GM23338 (cell line): ENCODE data around the gene MICAL2. TPM values are rescaled to one million over a fixed set of nuclear protein-coding genes. Genes with fewer than 3 reads are reported as not detected.

Source experiments
- ATAC-seq: fragments of 200-7000 bp; cut with Tn5 transposase; 3 replicates; pipeline ENCODE4 v1.9.1; 2020
- DNase-seq: peaks from one replicate; pipeline ENCODE4 v3.0.0-alpha.2; 2015; ENCODE audit warnings: low spot score
- H2AFZ ChIP-seq: fragments of 200-600 bp; sonication (generic); 2 replicates; pipeline ENCODE4 v1.8.0; 2016; ENCODE audit warnings: antibody characterized with exemption, mild to moderate bottlenecking, moderate library complexity
- H3F3A ChIP-seq: fragments of 200-600 bp; sonication (generic); replicated peaks from 2 replicates; pipeline ENCODE4 v1.8.0; 2017; ENCODE audit warnings: antibody characterized with exemption, mixed run types, low read depth
- H3K27ac ChIP-seq: fragments of 200-600 bp; sonication (generic); 2 replicates; pipeline ENCODE4 v1.6.1; 2016; ENCODE audit warnings: low read depth
- H3K27me3 ChIP-seq: fragments of 200-600 bp; sonication (generic); 2 replicates; pipeline ENCODE4 v1.8.0; 2016; ENCODE audit warnings: mild to moderate bottlenecking, mixed run types, moderate library complexity; ENCODE audit not compliant: insufficient read depth
- H3K36me3 ChIP-seq: fragments of 200-600 bp; sonication (generic); 2 replicates; pipeline ENCODE4 v1.8.0; 2016; ENCODE audit warnings: mild to moderate bottlenecking; ENCODE audit not compliant: insufficient read depth
- H3K4me1 ChIP-seq: fragments of 200-600 bp; sonication (generic); 2 replicates; pipeline ENCODE4 v1.8.0; 2016; ENCODE audit warnings: mild to moderate bottlenecking, moderate library complexity; ENCODE audit not compliant: insufficient read depth
- H3K4me2 ChIP-seq: fragments of 200-600 bp; sonication (generic); 2 replicates; pipeline ENCODE4 v1.7.1; 2017; ENCODE audit warnings: mixed run types
- H3K4me3 ChIP-seq: fragments of 200-600 bp; sonication (generic); 2 replicates; pipeline ENCODE4 v1.6.1; 2016; ENCODE audit warnings: mixed run types
- H3K79me2 ChIP-seq: fragments of 200-600 bp; sonication (generic); replicated peaks from 2 replicates; pipeline ENCODE4 v1.8.0; 2017; ENCODE audit warnings: mild to moderate bottlenecking; ENCODE audit not compliant: insufficient read depth
- H3K9me2 ChIP-seq: fragments of 200-600 bp; sonication (generic); 2 replicates; pipeline ENCODE4 v1.8.0; 2017; ENCODE audit not compliant: insufficient read depth
- H4K20me1 ChIP-seq: fragments of 200-600 bp; sonication (generic); replicated peaks from 2 replicates; pipeline ENCODE4 v1.8.0; 2017; ENCODE audit warnings: mild to moderate bottlenecking; ENCODE audit not compliant: insufficient read depth
- H3K27ac Mint-ChIP-seq: 2 replicates; pipeline ENCODE4 v1.8.0; 2020; ENCODE audit warnings: inconsistent platforms, mild to moderate bottlenecking, moderate library complexity, mixed read lengths
- H3K27me3 Mint-ChIP-seq: 3 replicates; pipeline ENCODE4 v1.8.0; 2022; ENCODE audit warnings: low read depth, mild to moderate bottlenecking, moderate library complexity, mixed read lengths, inconsistent platforms; ENCODE audit not compliant: insufficient read depth, poor library complexity
- H3K36me3 Mint-ChIP-seq: 3 replicates; pipeline ENCODE4 v1.8.0; 2021; ENCODE audit warnings: low read depth, mild to moderate bottlenecking, inconsistent platforms, moderate library complexity, mixed read lengths
- H3K4me1 Mint-ChIP-seq: 3 replicates; pipeline ENCODE4 v1.8.0; 2020; ENCODE audit warnings: mild to moderate bottlenecking, inconsistent platforms, mixed read lengths
- H3K4me3 Mint-ChIP-seq: 3 replicates; pipeline ENCODE4 v1.8.0; 2021; ENCODE audit warnings: moderate library complexity, mild to moderate bottlenecking, inconsistent platforms, mixed read lengths
- H3K9me3 Mint-ChIP-seq: 3 replicates; pipeline ENCODE4 v1.8.0; 2020; ENCODE audit warnings: moderate library complexity, mild to moderate bottlenecking, inconsistent platforms, mixed read lengths
- CREB1 ChIP-seq: fragments of 250-450 bp; sonication (Bioruptor Pico); IDR thresholded peaks from 2 replicates; pipeline ENCODE4 v1.5.0; 2020; ENCODE audit warnings: low read depth, mild to moderate bottlenecking, moderate library complexity
- EZH2 ChIP-seq: fragments of 200-600 bp; sonication (generic); IDR thresholded peaks from one replicate; pipeline ENCODE4 v1.8.0; 2017; ENCODE audit warnings: antibody characterized with exemption, mild to moderate bottlenecking, low read depth; ENCODE audit not compliant: unreplicated experiment
- EZH2phosphoT487 ChIP-seq: fragments of 200-600 bp; sonication (generic); IDR thresholded peaks from one replicate; pipeline ENCODE4 v1.8.1; 2018; ENCODE audit warnings: antibody characterized with exemption; ENCODE audit not compliant: unreplicated experiment
- JUNB ChIP-seq: IDR thresholded peaks from one replicate; pipeline ENCODE4 v1.6.1; 2016; ENCODE audit warnings: antibody characterized with exemption; ENCODE audit not compliant: unreplicated experiment
- NANOG ChIP-seq: IDR thresholded peaks from 2 replicates; pipeline ENCODE4 v1.6.1; 2016; ENCODE audit warnings: antibody characterized with exemption, borderline replicate concordance
- POLR2AphosphoS5 ChIP-seq: IDR thresholded peaks from 2 replicates; pipeline ENCODE4 v1.6.1; 2016; ENCODE audit warnings: antibody characterized with exemption, low read depth
- STAT1 ChIP-seq: IDR thresholded peaks from one replicate; pipeline ENCODE4 v1.6.1; 2016; ENCODE audit warnings: antibody characterized with exemption; ENCODE audit not compliant: unreplicated experiment
- ZNF114 ChIP-seq: fragments of 250-450 bp; sonication (Bioruptor Pico); IDR thresholded peaks from 2 replicates; pipeline ENCODE4 v1.5.0; 2020; ENCODE audit warnings: mild to moderate bottlenecking, moderate library complexity
- ZNF331 ChIP-seq: fragments of 250-450 bp; sonication (Bioruptor Pico); IDR thresholded peaks from 2 replicates; pipeline ENCODE4 v1.5.0; 2020; ENCODE audit warnings: low read depth, mild to moderate bottlenecking, moderate library complexity
- polyA plus RNA-seq: library from polyadenylated mRNA; unstranded; fragments of >200 nt; fragmentation: Nextera tagmentation; extraction: Ambion mirVana; gene quantifications from 2 replicates; pipeline ENCODE4 v1.2.1, GENCODE V29; 2016
- total RNA-seq: library from RNA; depleted of rRNA; stranded (reverse); fragments of >200 nt; shearing (Covaris generic); gene quantifications from 2 replicates; pipeline ENCODE4 v1.2.3, GENCODE V29; 2014
- TF ChIP-seq, protein P1 (sequence below): IDR thresholded peaks from one replicate; pipeline ENCODE4 v1.6.1; 2018; ENCODE audit warnings: antibody characterized with exemption; ENCODE audit not compliant: unreplicated experiment
- TF ChIP-seq, protein P2 (sequence below): IDR thresholded peaks from 2 replicates; pipeline ENCODE4 v1.6.1; 2016; ENCODE audit warnings: antibody characterized with exemption
- TF ChIP-seq, protein P3 (sequence below), 2 experiments: fragments of 200-600 bp in 1 of 2; sonication (generic) in 1 of 2; conservative IDR thresholded peaks; 2 replicates each; pipeline versions ENCODE4 v1.5.1 to v1.6.1; 2016 to 2017; ENCODE audit warnings: antibody characterized with exemption in 2 of 2, low read depth in 2 of 2, mild to moderate bottlenecking in 2 of 2, moderate library complexity in 1 of 2

The MICAL2 gene
- total and polyA plus RNA-seq, 2 experiments from 2014 or later: 0.66 to 1.4 TPM

DNA sequence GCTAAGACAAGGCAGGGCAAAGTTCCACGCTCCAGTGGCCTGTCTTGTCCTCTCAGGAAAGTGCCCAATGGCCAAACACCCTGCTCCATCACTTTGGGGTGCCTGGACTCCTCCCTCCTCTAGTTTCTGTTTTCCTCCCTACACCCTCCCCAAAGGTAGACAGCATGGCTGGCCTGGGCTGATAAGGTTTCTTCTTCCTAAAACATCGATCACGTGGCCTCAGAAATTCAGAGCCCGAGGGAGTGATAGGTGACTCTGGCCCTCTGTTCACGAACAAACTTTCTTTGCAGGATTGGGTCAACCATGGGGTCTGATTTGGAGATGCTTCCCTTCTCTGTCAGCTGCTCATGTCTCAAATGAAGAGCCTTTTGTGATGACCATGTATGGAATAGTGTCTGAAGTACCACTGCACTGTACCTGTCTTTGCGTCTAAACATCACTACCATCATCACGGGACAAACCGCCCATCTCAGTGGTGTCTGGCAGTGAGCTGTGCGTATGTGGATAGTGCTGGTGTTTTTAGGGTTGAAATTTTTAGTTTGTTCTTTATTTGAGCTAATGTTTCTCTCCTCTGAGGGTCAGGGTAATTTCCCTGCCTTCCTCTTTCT lies 6.1 kb downstream of the MICAL2 start (continued):
- TF ChIP-seq, protein P1, sequence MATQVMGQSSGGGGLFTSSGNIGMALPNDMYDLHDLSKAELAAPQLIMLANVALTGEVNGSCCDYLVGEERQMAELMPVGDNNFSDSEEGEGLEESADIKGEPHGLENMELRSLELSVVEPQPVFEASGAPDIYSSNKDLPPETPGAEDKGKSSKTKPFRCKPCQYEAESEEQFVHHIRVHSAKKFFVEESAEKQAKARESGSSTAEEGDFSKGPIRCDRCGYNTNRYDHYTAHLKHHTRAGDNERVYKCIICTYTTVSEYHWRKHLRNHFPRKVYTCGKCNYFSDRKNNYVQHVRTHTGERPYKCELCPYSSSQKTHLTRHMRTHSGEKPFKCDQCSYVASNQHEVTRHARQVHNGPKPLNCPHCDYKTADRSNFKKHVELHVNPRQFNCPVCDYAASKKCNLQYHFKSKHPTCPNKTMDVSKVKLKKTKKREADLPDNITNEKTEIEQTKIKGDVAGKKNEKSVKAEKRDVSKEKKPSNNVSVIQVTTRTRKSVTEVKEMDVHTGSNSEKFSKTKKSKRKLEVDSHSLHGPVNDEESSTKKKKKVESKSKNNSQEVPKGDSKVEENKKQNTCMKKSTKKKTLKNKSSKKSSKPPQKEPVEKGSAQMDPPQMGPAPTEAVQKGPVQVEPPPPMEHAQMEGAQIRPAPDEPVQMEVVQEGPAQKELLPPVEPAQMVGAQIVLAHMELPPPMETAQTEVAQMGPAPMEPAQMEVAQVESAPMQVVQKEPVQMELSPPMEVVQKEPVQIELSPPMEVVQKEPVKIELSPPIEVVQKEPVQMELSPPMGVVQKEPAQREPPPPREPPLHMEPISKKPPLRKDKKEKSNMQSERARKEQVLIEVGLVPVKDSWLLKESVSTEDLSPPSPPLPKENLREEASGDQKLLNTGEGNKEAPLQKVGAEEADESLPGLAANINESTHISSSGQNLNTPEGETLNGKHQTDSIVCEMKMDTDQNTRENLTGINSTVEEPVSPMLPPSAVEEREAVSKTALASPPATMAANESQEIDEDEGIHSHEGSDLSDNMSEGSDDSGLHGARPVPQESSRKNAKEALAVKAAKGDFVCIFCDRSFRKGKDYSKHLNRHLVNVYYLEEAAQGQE: no peak
- TF ChIP-seq NANOG: no peak
- TF ChIP-seq EZH2: no peak
- no peak for TF ChIP-seq ZNF331 (CRISPR knock-in tag)
- TF ChIP-seq POLR2AphosphoS5: no peak

DNA sequence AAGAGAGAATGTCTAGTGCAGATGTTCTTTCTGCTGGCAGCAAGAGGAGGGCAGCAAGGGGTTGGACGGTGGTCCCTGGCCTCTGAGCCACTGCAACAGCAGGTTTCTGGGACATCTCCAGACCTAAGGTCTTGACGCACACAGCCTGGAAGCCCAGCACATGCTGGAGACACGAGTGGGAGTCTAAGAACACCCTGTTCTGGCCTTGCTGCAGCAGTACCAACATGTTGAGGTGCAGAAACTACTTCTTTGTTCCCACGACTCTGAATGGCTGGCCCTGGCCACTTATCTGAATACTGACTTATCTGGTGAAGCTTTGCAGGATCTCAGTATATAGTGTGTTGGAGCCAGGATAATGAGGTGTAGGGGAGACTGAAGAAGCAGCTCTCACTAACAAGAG lies 6.8 kb downstream of the MICAL2 start:
- Mint-ChIP-seq H3K36me3 (no peaks in the 10 kb centered on the region; the same call in 2 of the 3 replicates), H3K4me1 (peaks cover 7% of the 10 kb centered on the region), H3K27me3 (peaks cover 10% of the 10 kb centered on the region), H3K9me3 (no peaks in the 10 kb centered on the region), H3K27ac (no peak overlapping the region), H3K4me3 (no peak overlapping the region)
- Histone ChIP-seq H3K36me3 (no peaks in the 10 kb centered on the region), H3K4me3 (no peak overlapping the region), H2AFZ (no peak overlapping the region), H3K4me2 (no peak overlapping the region), H3K9me2 (no peaks in the 10 kb centered on the region), H3K4me1 (no peaks in the 10 kb centered on the region), H3K79me2 (no peaks in the 10 kb centered on the region), H3K27me3 (peaks cover 9% of the 10 kb centered on the region), H4K20me1 (no peaks in the 10 kb centered on the region), H3K27ac (no peak overlapping the region), H3F3A (no peaks in the 10 kb centered on the region)
- DNase-seq (no peak), ATAC-seq (no peak)
- TF ChIP-seq NANOG (no peak), CREB1 (CRISPR knock-in tag) (no peak), JUNB (no peak), STAT1 (no peak), ZNF114 (CRISPR knock-in tag) (no peak), EZH2 (no peak), EZH2phosphoT487 (no peak), ZNF331 (CRISPR knock-in tag) (no peak)
- TF ChIP-seq, protein P1: no peak
- TF ChIP-seq, protein P2, sequence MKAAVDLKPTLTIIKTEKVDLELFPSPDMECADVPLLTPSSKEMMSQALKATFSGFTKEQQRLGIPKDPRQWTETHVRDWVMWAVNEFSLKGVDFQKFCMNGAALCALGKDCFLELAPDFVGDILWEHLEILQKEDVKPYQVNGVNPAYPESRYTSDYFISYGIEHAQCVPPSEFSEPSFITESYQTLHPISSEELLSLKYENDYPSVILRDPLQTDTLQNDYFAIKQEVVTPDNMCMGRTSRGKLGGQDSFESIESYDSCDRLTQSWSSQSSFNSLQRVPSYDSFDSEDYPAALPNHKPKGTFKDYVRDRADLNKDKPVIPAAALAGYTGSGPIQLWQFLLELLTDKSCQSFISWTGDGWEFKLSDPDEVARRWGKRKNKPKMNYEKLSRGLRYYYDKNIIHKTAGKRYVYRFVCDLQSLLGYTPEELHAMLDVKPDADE: no peak
- TF ChIP-seq, protein P3, sequence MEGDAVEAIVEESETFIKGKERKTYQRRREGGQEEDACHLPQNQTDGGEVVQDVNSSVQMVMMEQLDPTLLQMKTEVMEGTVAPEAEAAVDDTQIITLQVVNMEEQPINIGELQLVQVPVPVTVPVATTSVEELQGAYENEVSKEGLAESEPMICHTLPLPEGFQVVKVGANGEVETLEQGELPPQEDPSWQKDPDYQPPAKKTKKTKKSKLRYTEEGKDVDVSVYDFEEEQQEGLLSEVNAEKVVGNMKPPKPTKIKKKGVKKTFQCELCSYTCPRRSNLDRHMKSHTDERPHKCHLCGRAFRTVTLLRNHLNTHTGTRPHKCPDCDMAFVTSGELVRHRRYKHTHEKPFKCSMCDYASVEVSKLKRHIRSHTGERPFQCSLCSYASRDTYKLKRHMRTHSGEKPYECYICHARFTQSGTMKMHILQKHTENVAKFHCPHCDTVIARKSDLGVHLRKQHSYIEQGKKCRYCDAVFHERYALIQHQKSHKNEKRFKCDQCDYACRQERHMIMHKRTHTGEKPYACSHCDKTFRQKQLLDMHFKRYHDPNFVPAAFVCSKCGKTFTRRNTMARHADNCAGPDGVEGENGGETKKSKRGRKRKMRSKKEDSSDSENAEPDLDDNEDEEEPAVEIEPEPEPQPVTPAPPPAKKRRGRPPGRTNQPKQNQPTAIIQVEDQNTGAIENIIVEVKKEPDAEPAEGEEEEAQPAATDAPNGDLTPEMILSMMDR (conservative IDR thresholded peaks at IDR 0.05; ENCODE audit: low read depth in 2 of 2): no peak
